ENCODE data around the gene DEAF1. TPM values are rescaled to one million over a fixed set of nuclear protein-coding genes. Genes with fewer than 3 reads are reported as not detected.

The DEAF1 gene
- total and polyA plus RNA-seq, 2 of the 13 experiments (the other 11 are each of a cell fraction or from before 2014, with no cell fraction given), result 22.3 to 29.6 TPM

GRCh38 chr11:705646-706438 is 10.8 kb upstream of the DEAF1 start, which contains the start of gene EPS8L2 (continued):
- TF ChIP-seq WIZ (CRISPR knock-in tag; IDR thresholded peaks at IDR 0.05) (no peak), EP300 (IDR thresholded peaks at IDR 0.05; ENCODE audit: low read depth in 2 of 2, low read length in 2 of 2) (no peak), EP300 (CRISPR knock-in tag; IDR thresholded peaks at IDR 0.05; ENCODE audit: borderline replicate concordance) (no peak), SATB2 (CRISPR knock-in tag; IDR thresholded peaks at IDR 0.05) (0 out of 2 replicates have a peak, but pooled peaks have one; percentile 24), ESRRA (CRISPR knock-in tag; IDR thresholded peaks at IDR 0.05; ENCODE audit: low read depth) (peak; percentile 35; the same call in 1 of the 2 replicates), ZNF10 (CRISPR knock-in tag; IDR thresholded peaks at IDR 0.05; ENCODE audit: borderline replicate concordance, low read depth) (no peak), HOXA9 (CRISPR knock-in tag; IDR thresholded peaks at IDR 0.05; ENCODE audit: borderline replicate concordance) (no peak; the same call in 1 of the 2 replicates), ZMYM2 (CRISPR knock-in tag; IDR thresholded peaks at IDR 0.05) (no peak; the same call in 1 of the 2 replicates), ZNF710 (CRISPR knock-in tag; IDR thresholded peaks at IDR 0.05; ENCODE audit: borderline replicate concordance) (no peak), KDM5B (CRISPR knock-in tag; IDR thresholded peaks at IDR 0.05; ENCODE audit: borderline replicate concordance) (0 out of 2 replicates have a peak, but pooled peaks have one; percentile 3), AGO2 (optimal IDR thresholded peaks at IDR 0.05; ENCODE audit: low read depth, low read length) (peak; percentile 15), FIP1L1 (IDR thresholded peaks at IDR 0.05; ENCODE audit: borderline replicate concordance, insufficient read depth, low read depth, low read length) (no peak), NCOA1 (CRISPR knock-in tag; IDR thresholded peaks at IDR 0.05) (0 out of 2 replicates have a peak, but pooled peaks have one; percentile 49), REL (CRISPR knock-in tag; conservative IDR thresholded peaks at IDR 0.05) (0 out of 2 replicates have a peak, but pooled peaks have one; percentile 68), CBX1 (IDR thresholded peaks at IDR 0.05; ENCODE audit: low read depth) (peak; percentile 36), ZNF788 (CRISPR knock-in tag; IDR thresholded peaks at IDR 0.05; ENCODE audit: borderline replicate concordance) (no peak), ZNF619 (CRISPR knock-in tag; IDR thresholded peaks at IDR 0.05) (no peak), NFYC (CRISPR knock-in tag; IDR thresholded peaks at IDR 0.05) (no peak), SP2 (CRISPR knock-in tag; IDR thresholded peaks at IDR 0.05) (no peak), TMF1 (CRISPR knock-in tag; IDR thresholded peaks at IDR 0.05; ENCODE audit: low read depth) (peak; percentile 11; the same call in 1 of the 2 replicates), ZNF329 (CRISPR knock-in tag; IDR thresholded peaks at IDR 0.05; ENCODE audit: low read depth) (no peak; the same call in 1 of the 2 replicates), MED13 (CRISPR knock-in tag; IDR thresholded peaks at IDR 0.05) (0 out of 2 replicates have a peak, but pooled peaks have one; percentile 37), SMAD9 (CRISPR knock-in tag; IDR thresholded peaks at IDR 0.05) (0 out of 2 replicates have a peak, but pooled peaks have one; percentile 11), PREB (CRISPR knock-in tag; IDR thresholded peaks at IDR 0.05) (no peak), SP5 (CRISPR knock-in tag; IDR thresholded peaks at IDR 0.05; ENCODE audit: borderline replicate concordance, low read depth) (peak; percentile 71), JARID2 (CRISPR knock-in tag; IDR thresholded peaks at IDR 0.05; ENCODE audit: insufficient replicate concordance) (peak; percentile 55), ZBTB7B (CRISPR knock-in tag; IDR thresholded peaks at IDR 0.05) (no peak), ELF3 (CRISPR knock-in tag; IDR thresholded peaks at IDR 0.05) (peak; percentile 18; the same call in 1 of the 2 replicates), ZNF768 (CRISPR knock-in tag; IDR thresholded peaks at IDR 0.05) (peak; percentile 4; the same call in 1 of the 2 replicates)
